ENCODE measurements around the gene RPS29. TPM values are rescaled to one million over a fixed set of nuclear protein-coding genes. Genes with fewer than 3 reads are reported as not detected.

RPS29 gene
- total and polyA plus RNA-seq, 10 of the 15 experiments (the other 5 are each of a cell fraction or from before 2014, with no cell fraction given) = 2,685 to 10,815 (median 4,359) TPM

GRCh38 chr14:49549881-49550280, 36.3 kb downstream of the RPS29 start:
- H3K79me2 ChIP-seq (ENCODE audit: control insufficient read depth, insufficient read depth, low read length) = no peaks in the 10 kb centered on the region
- DNase-seq (ENCODE audit: low read depth, low spot score) (no peak), ATAC-seq (no peak; the same call in 1 of the 3 replicates), FAIRE-seq (no peak)
- H3K27me3 ChIP-seq (replicated peaks in 1 of 2; ENCODE audit: control insufficient read depth in 2 of 2, insufficient read depth in 2 of 2, low read length in 1 of 2) = no peaks in the 10 kb centered on the region
- no peak overlapping the region for H3K27ac ChIP-seq (ENCODE audit: control insufficient read depth, insufficient read depth)
- SMC1A ChIA-PET (ENCODE audit: uncharacterized antibody, unreplicated experiment) = interaction anchor here (1.1 to 1.6 kb wide), 3 partner anchors 12 to 52 kb away, joined by 3 to 4 read pairs (median 3); no protein-coding TSS in a partner anchor
- RAD21 ChIA-PET (ENCODE audit: unreplicated experiment) = interaction anchor here (0.9 to 2.3 kb wide), 3 partner anchors 52 to 88 kb away, joined by 4 to 12 read pairs (median 5); no protein-coding TSS in a partner anchor
- POLR2A ChIA-PET = no interaction called here
- TF ChIP-seq ZBED1 (IDR thresholded peaks at IDR 0.05; ENCODE audit: borderline replicate concordance) (no peak), MYB (IDR thresholded peaks at IDR 0.05; ENCODE audit: borderline replicate concordance, low read depth, low read length) (no peak), STAT3 (IDR thresholded peaks at IDR 0.05; ENCODE audit: low read depth, low read length) (no peak), MEF2B (IDR thresholded peaks at IDR 0.05; ENCODE audit: partially characterized antibody, poor library complexity, severe bottlenecking) (no peak), CHD2 (IDR thresholded peaks at IDR 0.05; ENCODE audit: borderline replicate concordance, low read depth, low read length) (no peak), RELA (IDR thresholded peaks at IDR 0.05; ENCODE audit: borderline replicate concordance, partially characterized antibody) (no peak), USF2 (IDR thresholded peaks at IDR 0.05; ENCODE audit: borderline replicate concordance, low read depth, low read length) (no peak), RBBP5 (conservative IDR thresholded peaks at IDR 0.05) (no peak), TCF12 (IDR thresholded peaks at IDR 0.05; ENCODE audit: low read depth, low read length) (no peak), HDGF (IDR thresholded peaks at IDR 0.05) (no peak), RAD51 (IDR thresholded peaks at IDR 0.05) (no peak), CTCF (IDR thresholded peaks at IDR 0.05 in 2 of 3, conservative IDR thresholded peaks at IDR 0.05 in 1 of 3; ENCODE audit: control insufficient read depth in 2 of 3, extremely low read depth in 1 of 3, insufficient read depth in 1 of 3, low read depth in 3 of 3, low read length in 3 of 3) (no peak), TBL1XR1 (IDR thresholded peaks at IDR 0.05; ENCODE audit: low read depth, low read length) (no peak), JUND (IDR thresholded peaks at IDR 0.05; ENCODE audit: low read depth, low read length) (no peak), SKIL (IDR thresholded peaks at IDR 0.05; ENCODE audit: low read depth, poor library complexity, severe bottlenecking) (no peak), KAT2A (conservative IDR thresholded peaks at IDR 0.05; ENCODE audit: control insufficient read depth, low read depth, low read length) (no peak), MYC (IDR thresholded peaks at IDR 0.05; ENCODE audit: insufficient read depth, insufficient read length, insufficient replicate concordance, low read length, severe bottlenecking) (no peak), SP1 (IDR thresholded peaks at IDR 0.05; ENCODE audit: low read depth, low read length) (no peak)
- TF ChIP-seq, protein P1, sequence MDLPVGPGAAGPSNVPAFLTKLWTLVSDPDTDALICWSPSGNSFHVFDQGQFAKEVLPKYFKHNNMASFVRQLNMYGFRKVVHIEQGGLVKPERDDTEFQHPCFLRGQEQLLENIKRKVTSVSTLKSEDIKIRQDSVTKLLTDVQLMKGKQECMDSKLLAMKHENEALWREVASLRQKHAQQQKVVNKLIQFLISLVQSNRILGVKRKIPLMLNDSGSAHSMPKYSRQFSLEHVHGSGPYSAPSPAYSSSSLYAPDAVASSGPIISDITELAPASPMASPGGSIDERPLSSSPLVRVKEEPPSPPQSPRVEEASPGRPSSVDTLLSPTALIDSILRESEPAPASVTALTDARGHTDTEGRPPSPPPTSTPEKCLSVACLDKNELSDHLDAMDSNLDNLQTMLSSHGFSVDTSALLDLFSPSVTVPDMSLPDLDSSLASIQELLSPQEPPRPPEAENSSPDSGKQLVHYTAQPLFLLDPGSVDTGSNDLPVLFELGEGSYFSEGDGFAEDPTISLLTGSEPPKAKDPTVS (IDR thresholded peaks at IDR 0.05; ENCODE audit: low read depth, low read length) = no peak
- H3K9me3 ChIP-seq (replicated peaks; ENCODE audit: control insufficient read depth, insufficient read depth, low read length) = no peaks in the 10 kb centered on the region
- H2AFZ ChIP-seq (ENCODE audit: control insufficient read depth, low read depth, low read length) = no peak overlapping the region
- H3K9ac ChIP-seq (ENCODE audit: control insufficient read depth, insufficient read depth, low read length) = no peak overlapping the region
- H3K4me1 ChIP-seq (ENCODE audit: control insufficient read depth, insufficient read depth, low read length) = no peaks in the 10 kb centered on the region
- H4K20me1 ChIP-seq (ENCODE audit: control insufficient read depth, insufficient read depth) = no peaks in the 10 kb centered on the region
- BruUV-seq (replicated peaks) = no TSS peak
- in situ Hi-C loops (cut with MboI) (no loop called here), intact Hi-C loops (cut with micrococcal nuclease; ENCODE audit: unreplicated experiment) (no loop called here)
- WGBS (ENCODE audit: insufficient coverage, insufficient replicate concordance, low lambda C conversion rate, missing lambda C conversion rate) = 20% methylated on average over 4 of the region's 4 CpGs
- no peaks in the 10 kb centered on the region for H3K36me3 ChIP-seq (ENCODE audit: control insufficient read depth in 2 of 2, insufficient read depth in 2 of 2, low read length in 1 of 2)
- H3K4me3 ChIP-seq = no peak overlapping the region
- CTCF ChIA-PET = interaction anchor here (0.8 to 3.7 kb wide), 5 partner anchors 12 to 89 kb away, joined by 3 to 29 read pairs (median 3); no protein-coding TSS in a partner anchor
- H3K4me2 ChIP-seq (ENCODE audit: control insufficient read depth, insufficient read depth) = no peak overlapping the region

Measured in GM12878 (cell line).